T-helper 2 cell treated with Interferon-gamma antibody and Interleukin-4, amounts not matched to agents 5 μg/mL and 100 μg/mL, for 36 hours (primary cell): Measurements from ENCODE around the gene ZIC5.

Experiments
- DNase-seq: peaks from one replicate; pipeline ENCODE4 v3.0.0; 2021; ENCODE audit warnings: low spot score
- H3K27ac Mint-ChIP-seq: one replicate; pipeline ENCODE4 v1.8.0; 2021; ENCODE audit warnings: mild to moderate bottlenecking, mixed read lengths
- H3K27me3 Mint-ChIP-seq: one replicate; pipeline ENCODE4 v1.8.0; 2021; ENCODE audit warnings: low read depth, mixed read lengths
- H3K36me3 Mint-ChIP-seq: one replicate; pipeline ENCODE4 v1.8.0; 2021; ENCODE audit warnings: low read depth, mixed read lengths
- H3K4me1 Mint-ChIP-seq: one replicate; pipeline ENCODE4 v1.8.0; 2021; ENCODE audit warnings: low read depth, mixed read lengths
- H3K4me3 Mint-ChIP-seq: one replicate; pipeline ENCODE4 v1.8.0; 2022; ENCODE audit warnings: mild to moderate bottlenecking, moderate library complexity, mixed read lengths
- H3K9me3 Mint-ChIP-seq: one replicate; pipeline ENCODE4 v1.8.0; 2021; ENCODE audit warnings: mixed read lengths

The ZIC5 gene

GRCh38 chr13:99974939-99975561 is 3.5 kb upstream of the ZIC5 start:
- peaks cover 3% of the 10 kb centered on the region for H3K4me1 Mint-ChIP-seq

GRCh38 chr13:99974296-99974938 is 2.9 kb upstream of the ZIC5 start:
- H3K9me3 Mint-ChIP-seq = peaks cover 5% of the 10 kb centered on the region
- H3K27me3 Mint-ChIP-seq = peaks cover 84% of the 10 kb centered on the region
- no peak for DNase-seq
- H3K27ac Mint-ChIP-seq = no peak overlapping the region
- no peak overlapping the region for H3K4me3 Mint-ChIP-seq
- H3K36me3 Mint-ChIP-seq = peaks cover 4% of the 10 kb centered on the region
- peaks cover 5% of the 10 kb centered on the region for H3K4me1 Mint-ChIP-seq

More at GRCh38 chr13:99974939-99975561, 3.5 kb upstream of the ZIC5 start:
- Mint-ChIP-seq H3K27ac (no peak overlapping the region), H3K4me3 (no peak overlapping the region), H3K27me3 (peaks cover 81% of the 10 kb centered on the region), H3K36me3 (peaks cover 4% of the 10 kb centered on the region), H3K9me3 (peaks cover 5% of the 10 kb centered on the region)
- no peak for DNase-seq

- peaks cover 85% of the 10 kb centered on the region for H3K27me3 Mint-ChIP-seq
- H3K9me3 Mint-ChIP-seq = peaks cover 5% of the 10 kb centered on the region
- H3K4me1 Mint-ChIP-seq = peaks cover 7% of the 10 kb centered on the region
- no peak overlapping the region for H3K4me3 Mint-ChIP-seq
- H3K36me3 Mint-ChIP-seq = peaks cover 6% of the 10 kb centered on the region
- no peak for DNase-seq
- H3K27ac Mint-ChIP-seq = no peak overlapping the region
Measured at GRCh38 chr13:99973808-99974185, 2.2 kb upstream of the ZIC5 start.

GRCh38 chr13:99973163-99973807 is 1.7 kb upstream of the ZIC5 start:
- H3K4me1 Mint-ChIP-seq = peaks cover 7% of the 10 kb centered on the region

GRCh38 chr13:99972190-99972731 is 694 bp upstream of the ZIC5 start:
- peaks cover 7% of the 10 kb centered on the region for H3K36me3 Mint-ChIP-seq
- no peak for DNase-seq
- H3K9me3 Mint-ChIP-seq = peaks cover 5% of the 10 kb centered on the region
- peak overlapping the region; percentile 75 for H3K27ac Mint-ChIP-seq
- peaks cover 13% of the 10 kb centered on the region for H3K4me1 Mint-ChIP-seq
- H3K4me3 Mint-ChIP-seq = no peak overlapping the region
- H3K27me3 Mint-ChIP-seq = peaks cover 78% of the 10 kb centered on the region

More at GRCh38 chr13:99973163-99973807, 1.7 kb upstream of the ZIC5 start:
- Mint-ChIP-seq H3K9me3 (peaks cover 5% of the 10 kb centered on the region), H3K27me3 (peaks cover 80% of the 10 kb centered on the region), H3K4me3 (no peak overlapping the region), H3K27ac (no peak overlapping the region), H3K36me3 (peaks cover 6% of the 10 kb centered on the region)
- DNase-seq = no peak

- Mint-ChIP-seq H3K4me3 (no peak overlapping the region), H3K27ac (no peak overlapping the region)
Measured at GRCh38 chr13:99970651-99971575, 654 bp downstream of the ZIC5 start.

GRCh38 chr13:99969919-99970650 is 1.5 kb downstream of the ZIC5 start:
- peak overlapping the region; percentile 61 for H3K4me3 Mint-ChIP-seq
- H3K4me1 Mint-ChIP-seq = peaks cover 13% of the 10 kb centered on the region
- H3K27ac Mint-ChIP-seq = peak overlapping the region; percentile 72
- DNase-seq = no peak
- H3K27me3 Mint-ChIP-seq = peaks cover 76% of the 10 kb centered on the region
- peaks cover 7% of the 10 kb centered on the region for H3K36me3 Mint-ChIP-seq
- peaks cover 5% of the 10 kb centered on the region for H3K9me3 Mint-ChIP-seq

More at GRCh38 chr13:99970651-99971575, 654 bp downstream of the ZIC5 start:
- DNase-seq = no peak
- Mint-ChIP-seq H3K9me3 (peaks cover 5% of the 10 kb centered on the region), H3K36me3 (peaks cover 7% of the 10 kb centered on the region), H3K4me1 (peaks cover 13% of the 10 kb centered on the region), H3K27me3 (peaks cover 77% of the 10 kb centered on the region)

- Mint-ChIP-seq H3K4me3 (peak overlapping the region; percentile 66), H3K36me3 (peaks cover 7% of the 10 kb centered on the region), H3K27me3 (peaks cover 70% of the 10 kb centered on the region), H3K9me3 (peaks cover 5% of the 10 kb centered on the region), H3K27ac (peak overlapping the region; percentile 86), H3K4me1 (peaks cover 13% of the 10 kb centered on the region)
- DNase-seq = no peak
Measured at GRCh38 chr13:99969453-99969918, 2.1 kb downstream of the ZIC5 start.

- H3K36me3 Mint-ChIP-seq = peaks cover 7% of the 10 kb centered on the region
- peaks cover 5% of the 10 kb centered on the region for H3K9me3 Mint-ChIP-seq
- H3K4me1 Mint-ChIP-seq = peaks cover 13% of the 10 kb centered on the region
- peak overlapping the region; percentile 66 for H3K4me3 Mint-ChIP-seq
- H3K27ac Mint-ChIP-seq = peak overlapping the region; percentile 86
- peaks cover 68% of the 10 kb centered on the region for H3K27me3 Mint-ChIP-seq
- no peak for DNase-seq
Measured at GRCh38 chr13:99968521-99969452, 2.8 kb downstream of the ZIC5 start.

- peak overlapping the region; percentile 79 for H3K27ac Mint-ChIP-seq
- no peak for DNase-seq
- peaks cover 7% of the 10 kb centered on the region for H3K36me3 Mint-ChIP-seq
- peaks cover 13% of the 10 kb centered on the region for H3K4me1 Mint-ChIP-seq
- H3K4me3 Mint-ChIP-seq = peak overlapping the region; percentile 47
- peaks cover 62% of the 10 kb centered on the region for H3K27me3 Mint-ChIP-seq
- no peaks in the 10 kb centered on the region for H3K9me3 Mint-ChIP-seq
Measured at GRCh38 chr13:99967869-99968520, 3.6 kb downstream of the ZIC5 start.

- Mint-ChIP-seq H3K4me3 (peak overlapping the region; percentile 47), H3K4me1 (peaks cover 13% of the 10 kb centered on the region), H3K27ac (peak overlapping the region; percentile 79), H3K36me3 (peaks cover 7% of the 10 kb centered on the region), H3K27me3 (peaks cover 60% of the 10 kb centered on the region), H3K9me3 (no peaks in the 10 kb centered on the region)
- no peak for DNase-seq
Measured at GRCh38 chr13:99967498-99967868, 4.1 kb downstream of the ZIC5 start.
